ENCODE results near the gene RADIL.
"Not testable (repeated sequence)": the region's sequence is repeated elsewhere in the genome, so short reads cannot be mapped to it uniquely, and the experiment has no call there.

The RADIL gene, protein sequence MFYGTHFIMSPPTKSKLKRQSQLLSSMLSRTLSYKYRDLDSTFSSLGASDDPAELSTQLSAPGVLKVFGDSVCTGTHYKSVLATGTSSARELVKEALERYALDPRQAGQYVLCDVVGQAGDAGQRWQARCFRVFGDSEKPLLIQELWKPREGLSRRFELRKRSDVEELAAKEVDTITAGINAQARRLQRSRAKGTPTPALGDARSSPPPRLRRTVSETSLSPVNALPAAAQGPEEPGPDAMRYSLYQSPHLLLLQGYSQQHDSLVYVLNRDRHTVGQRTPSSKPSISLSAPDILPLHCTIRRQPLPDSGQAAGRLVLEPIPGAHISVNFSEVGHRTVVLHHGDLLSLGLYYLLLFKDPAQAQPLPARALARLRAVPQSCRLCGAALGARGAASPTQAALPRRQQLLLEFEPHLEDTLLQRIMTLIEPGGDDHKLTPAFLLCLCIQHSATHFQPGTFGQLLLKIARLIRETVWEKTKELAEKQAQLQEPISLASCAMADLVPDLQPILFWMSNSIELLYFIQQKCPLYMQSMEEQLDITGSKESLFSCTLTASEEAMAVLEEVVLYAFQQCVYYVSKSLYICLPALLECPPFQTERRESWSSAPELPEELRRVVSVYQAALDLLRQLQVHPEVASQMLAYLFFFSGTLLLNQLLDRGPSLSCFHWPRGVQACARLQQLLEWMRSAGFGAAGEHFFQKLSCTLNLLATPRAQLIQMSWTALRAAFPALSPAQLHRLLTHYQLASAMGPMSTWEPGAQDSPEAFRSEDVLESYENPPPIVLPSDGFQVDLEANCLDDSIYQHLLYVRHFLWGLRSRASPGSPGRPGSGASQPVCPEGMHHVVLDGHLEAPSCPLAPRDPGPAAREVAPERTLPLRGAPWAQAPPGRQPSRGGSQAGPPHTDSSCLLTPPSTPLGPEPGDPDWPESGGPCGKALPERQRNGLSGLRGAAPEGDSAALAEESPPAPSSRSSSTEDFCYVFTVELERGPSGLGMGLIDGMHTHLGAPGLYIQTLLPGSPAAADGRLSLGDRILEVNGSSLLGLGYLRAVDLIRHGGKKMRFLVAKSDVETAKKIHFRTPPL

DNA sequence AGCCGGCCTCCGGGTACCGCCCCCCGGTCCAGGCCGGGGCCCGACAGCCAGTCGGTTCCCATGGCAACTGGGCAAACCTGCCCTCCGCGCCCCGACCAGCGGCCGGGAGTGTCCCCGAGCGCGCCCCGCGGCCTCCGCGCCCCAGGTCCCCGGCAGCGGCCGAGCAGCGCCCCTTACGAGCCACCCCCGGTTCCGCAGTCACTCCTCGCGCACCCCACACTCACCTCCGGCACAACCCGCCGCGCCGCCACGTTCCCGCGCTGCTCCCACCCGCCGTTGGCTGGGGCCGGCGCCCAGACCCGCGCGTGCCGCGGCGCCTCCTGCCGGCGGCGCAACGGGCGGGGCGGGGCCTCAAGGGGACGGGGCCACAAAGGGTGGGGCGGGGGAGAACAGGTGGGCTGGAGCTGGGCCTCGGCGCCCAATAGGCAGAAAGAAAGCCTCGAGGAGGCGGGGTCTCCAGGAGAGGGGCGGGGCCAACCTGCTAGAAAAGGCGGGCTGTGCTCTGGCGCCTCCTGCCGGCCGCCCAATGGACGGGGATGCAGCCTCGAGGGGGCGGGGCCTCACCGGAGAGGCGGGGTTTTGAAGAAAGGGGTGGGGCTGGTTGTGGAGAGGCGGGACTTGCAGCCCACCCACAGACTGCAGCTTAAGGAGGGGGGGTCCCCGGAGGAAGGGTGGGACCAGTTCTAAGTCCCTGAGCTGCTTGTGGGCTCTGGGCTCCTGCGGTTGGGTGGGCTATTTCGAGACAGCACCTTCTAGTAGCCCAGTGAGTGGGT is at the start of gene RADIL:
TSS of gene RADIL (minus strand) at position 345 of the 773 bp plus-strand sequence. CDS start 5,577 bp downstream, outside the sequence.
- peak; percentile 85 for DNase-seq

- DNase-seq, result no peak
These were observed 48.4 kb upstream of the RADIL start for GRCh38 chr7:4931943-4932342.

- no peak for DNase-seq
These were observed 45.5 kb upstream of the RADIL start for GRCh38 chr7:4929005-4929404.

DNA sequence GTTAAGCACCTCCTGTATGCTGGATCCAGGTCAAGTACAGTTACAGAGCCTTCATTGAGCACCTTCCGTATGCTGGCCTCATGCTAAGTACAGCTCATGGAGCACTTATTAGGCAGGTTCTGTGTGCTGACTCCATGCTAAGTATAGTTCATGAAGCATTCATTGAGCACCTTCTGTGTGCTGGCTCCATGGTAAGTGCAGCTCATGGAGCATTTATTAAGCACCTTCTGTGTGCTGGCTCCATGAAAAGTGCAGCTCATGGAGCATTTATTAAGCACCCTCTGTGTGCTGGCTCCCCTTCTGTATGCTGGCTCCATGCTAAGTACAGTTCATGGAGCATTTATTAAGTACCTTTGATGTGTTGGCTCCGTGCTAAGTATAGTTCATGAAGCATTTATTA is 44.9 kb upstream of the RADIL start:
- DNase-seq, result no peak

DNA sequence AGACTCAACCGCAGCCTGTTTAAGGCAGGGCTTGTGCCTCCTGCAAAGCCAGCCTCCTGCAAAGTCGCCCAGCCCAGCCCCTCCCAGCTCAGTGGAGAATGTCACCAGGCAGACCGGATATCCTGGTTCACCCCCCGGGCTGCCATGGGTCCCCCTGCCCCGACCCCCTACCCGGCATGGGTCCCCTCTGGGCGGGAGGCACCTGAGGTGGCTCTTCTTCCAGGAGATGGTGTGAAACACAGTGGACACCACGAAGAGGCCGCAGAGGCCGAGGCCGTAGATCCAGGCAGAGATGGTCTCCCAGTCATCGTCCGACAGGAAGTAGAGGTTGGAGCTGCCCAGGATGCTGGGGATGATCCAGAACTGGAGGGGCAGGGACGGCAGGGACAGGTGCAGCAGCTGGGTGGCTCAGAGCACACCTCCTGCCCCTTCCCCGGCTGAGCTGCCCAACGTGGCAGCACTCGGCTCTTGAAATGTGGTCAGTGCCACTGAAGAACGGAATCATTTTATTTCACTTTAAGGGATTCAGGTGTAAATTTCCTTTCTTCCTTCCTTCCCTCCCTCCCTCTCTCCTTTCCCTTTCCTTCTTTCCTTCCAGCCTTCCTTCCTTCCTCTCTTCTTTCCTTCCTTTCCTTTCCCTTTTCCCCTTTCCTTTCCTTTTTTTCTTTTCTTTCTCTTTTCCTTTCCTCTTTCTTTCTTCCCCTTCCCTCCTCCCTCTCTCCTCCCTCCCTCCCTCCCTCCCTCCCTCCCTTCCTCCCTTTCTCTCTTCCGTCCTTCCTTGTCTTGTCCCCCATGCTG is 36.7 kb upstream of the RADIL start:
- DNase-seq, result no peak

DNA sequence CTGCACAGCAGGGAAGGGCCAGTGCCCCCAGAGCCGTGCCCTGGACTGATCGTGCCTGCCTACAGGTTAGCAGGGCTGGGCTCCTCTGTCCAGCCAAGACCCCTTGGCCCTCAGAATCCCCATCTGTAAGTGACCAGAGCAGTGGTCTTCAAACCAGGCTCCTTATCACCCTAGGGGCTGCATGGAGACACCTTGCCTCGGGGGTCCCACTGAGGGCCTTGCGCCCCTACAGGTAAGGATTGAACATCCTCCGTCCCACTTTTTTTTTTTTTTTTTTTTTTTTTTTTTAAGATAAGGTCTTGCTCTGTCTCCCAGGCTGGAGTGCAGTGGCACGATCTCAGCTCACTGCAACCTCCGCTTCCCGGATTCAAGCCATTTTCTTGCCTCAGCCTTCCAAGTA is 32.6 kb upstream of the RADIL start:
- no peak for DNase-seq

- DNase-seq, result no peak
These were observed 27.8 kb upstream of the RADIL start for GRCh38 chr7:4911111-4911828.

GRCh38 chr7:4906682-4907081 is 23.2 kb upstream of the RADIL start:
- no peak for DNase-seq

DNA sequence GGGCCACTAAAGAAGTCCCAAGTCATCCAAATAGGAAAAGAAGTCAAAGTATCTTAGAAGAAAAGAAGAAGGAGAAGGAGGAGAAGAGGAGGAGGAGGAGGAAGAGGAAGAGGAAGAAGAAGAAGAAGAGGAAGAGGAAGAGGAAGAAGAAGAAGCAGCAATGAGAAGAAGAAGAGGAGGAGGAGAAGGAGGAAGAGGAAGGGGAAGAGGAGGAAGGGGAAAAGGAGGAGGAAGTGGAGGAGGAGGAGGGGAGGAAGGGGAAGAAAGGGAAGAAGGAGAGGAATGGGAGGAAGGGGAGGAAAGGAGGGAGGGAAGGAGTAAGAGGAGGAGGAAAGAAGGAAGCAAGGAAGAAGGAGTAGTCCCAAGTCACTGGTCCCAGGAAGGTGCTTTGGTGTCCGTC is 21.7 kb upstream of the RADIL start:
- no peak for DNase-seq

DNA sequence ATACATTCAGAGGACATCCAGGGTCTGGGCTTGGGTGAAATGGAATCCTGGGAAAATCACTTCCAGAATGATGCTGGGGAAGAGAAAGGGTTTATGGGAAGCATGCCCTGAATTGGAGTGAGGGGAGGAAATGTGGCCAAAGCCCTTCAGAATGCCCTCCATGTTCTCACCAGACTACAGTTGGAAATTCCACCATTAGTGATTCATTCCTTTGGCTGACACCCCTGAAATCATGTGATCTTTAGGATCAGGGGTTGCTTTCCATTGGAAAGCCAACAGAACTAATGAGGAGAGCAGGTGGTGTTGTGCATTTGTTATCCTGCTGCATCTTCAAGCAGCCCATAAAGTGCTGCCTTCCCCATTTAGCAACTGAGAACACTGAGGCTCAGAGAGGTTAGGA is 20.8 kb upstream of the RADIL start:
- DNase-seq, result no peak

GRCh38 chr7:4895766-4896165 is 12.2 kb upstream of the RADIL start:
- no peak for DNase-seq

GRCh38 chr7:4894482-4894881 is 11.0 kb upstream of the RADIL start:
- no peak for DNase-seq

DNA sequence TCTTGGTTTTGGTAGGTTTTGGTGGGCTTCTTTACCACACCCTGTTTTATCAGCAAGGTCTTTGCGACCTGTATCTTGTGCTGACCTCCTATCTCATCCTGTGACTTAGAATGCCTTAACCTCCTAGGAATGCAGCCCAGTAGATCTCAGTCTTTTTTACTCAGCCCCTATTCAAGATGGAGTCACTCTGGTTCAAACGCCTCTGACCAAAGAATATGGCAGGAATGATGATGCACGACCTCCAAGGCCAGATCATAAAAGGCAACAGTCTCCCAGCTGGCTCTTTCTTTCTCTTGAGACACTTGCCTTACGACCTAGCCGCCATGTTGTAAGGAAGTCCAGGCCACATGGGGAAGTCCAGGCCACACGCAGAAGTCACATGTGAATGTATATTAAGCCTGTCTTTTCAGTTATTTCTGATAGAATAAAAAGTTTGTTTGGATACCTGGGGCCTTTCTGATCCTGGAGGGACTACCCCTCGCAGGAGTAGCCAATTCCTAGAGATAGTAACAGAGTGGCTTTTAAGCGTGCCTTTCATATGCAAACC is 10.5 kb upstream of the RADIL start:
- no peak for DNase-seq

- not testable (repeated sequence) for DNase-seq
These were observed 9.7 kb upstream of the RADIL start for GRCh38 chr7:4893188-4893587.

DNA sequence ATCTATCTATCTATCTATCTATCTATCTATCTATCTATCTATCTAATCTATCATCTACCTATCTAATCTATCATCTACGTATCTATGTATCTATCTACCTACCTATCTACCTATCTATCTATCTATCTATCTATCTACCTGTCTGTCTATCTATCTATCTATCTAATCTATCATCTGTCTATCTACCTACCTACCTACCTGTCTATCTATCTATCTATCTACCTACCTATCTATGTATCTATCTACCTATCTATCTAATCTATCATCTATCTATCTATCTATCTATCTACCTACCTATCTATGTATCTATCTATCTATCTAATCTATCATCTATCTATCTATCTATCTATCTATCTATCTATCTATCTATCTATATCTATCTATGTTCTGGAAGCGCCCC is 8.0 kb upstream of the RADIL start:
- DNase-seq, result not testable (repeated sequence)

- DNase-seq, result no peak
These were observed 6.2 kb upstream of the RADIL start for GRCh38 chr7:4889682-4890081.

DNA sequence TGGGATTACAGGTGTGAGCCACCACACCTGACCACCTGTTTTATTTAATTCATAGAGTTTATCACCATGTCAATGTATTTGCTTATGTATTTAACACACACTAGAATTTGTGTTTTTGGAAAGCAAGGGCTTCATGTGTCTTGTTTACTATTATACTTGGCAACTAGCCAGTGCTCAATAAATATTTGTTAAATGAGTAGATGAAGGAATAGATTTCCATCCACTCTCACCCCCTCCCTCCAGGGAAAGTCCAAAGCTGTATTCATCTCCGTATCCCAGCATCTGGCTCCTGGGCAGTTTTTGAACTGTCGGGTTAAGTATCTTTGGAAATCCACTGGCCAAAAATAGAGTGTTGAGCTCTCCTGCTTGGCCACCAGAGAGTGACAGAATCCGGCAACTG is 4.6 kb upstream of the RADIL start:
- DNase-seq, result no peak

DNA sequence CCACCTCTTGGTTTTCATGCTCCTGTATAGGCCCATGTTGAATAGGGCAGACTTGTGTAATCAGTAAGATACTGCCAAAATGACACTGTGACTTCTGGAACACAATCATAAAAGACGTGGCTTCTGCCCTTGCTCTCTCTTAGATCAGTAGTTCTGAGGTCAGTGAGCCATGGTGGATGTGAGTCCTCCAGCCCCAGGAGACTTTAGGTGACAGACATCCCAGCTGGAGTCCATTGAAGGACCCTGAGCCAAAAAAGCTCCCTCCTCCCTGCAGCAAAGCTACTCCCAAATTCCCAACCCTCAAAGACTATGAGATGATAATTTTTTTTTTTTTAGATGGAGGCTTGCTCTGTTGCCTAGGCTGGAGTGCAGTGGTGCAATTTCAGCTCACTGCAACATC is 3.2 kb upstream of the RADIL start:
- no peak for DNase-seq

DNA sequence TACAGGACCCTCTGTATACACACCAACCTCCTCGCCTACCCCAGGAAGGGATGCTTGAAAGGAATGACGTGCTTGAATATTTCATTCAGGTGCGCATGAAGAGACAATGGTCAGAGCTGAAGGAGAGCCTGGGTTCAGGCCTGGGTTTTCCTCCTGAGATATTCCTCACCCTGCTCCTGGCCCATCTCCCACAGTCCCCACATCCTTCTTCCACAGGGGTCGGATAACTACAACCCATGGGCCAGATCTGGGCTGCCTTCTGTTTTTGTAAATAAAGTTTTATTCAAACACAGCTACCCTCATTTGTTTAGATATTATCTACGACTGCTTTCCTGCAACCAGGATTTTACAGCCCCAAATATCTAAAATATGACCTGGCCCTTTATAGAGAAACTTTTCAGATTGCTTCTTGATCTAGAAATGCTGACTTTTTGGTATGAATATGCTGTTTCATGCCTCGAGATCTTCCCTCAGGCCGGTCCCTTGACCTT is 1.8 kb upstream of the RADIL start:
- no peak for DNase-seq

DNA sequence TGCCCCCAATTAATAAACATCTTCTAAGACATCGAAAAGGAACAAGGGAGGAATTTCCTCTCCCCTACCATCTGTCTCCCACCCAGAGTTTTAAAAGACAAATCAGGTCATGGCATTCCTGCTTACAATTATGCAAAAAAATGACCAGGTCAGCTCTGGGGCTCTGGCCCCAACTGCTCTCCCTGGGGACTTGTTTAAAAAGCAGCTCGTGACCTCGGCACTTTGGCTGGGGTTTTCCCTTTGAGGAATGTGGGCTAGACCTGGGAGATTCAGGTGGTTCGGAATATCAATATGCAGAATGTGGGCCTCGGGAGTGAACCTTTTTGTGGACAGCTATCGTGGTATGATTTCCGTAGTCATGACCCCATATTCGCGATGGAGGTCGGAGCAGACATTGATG is 648 bp upstream of the RADIL start:
- DNase-seq, result no peak

- DNase-seq, result no peak
These were observed 514 bp downstream of the RADIL start for GRCh38 chr7:4883033-4883371.
